NCI-H460 (cell line): Measurements from ENCODE around the gene NRP2. TPM values are rescaled to one million over a fixed set of nuclear protein-coding genes. Genes with fewer than 3 reads are reported as not detected.

Experiments used
- DNase-seq: peaks from one replicate; pipeline ENCODE4 v3.0.0-alpha.2; 2016; ENCODE audit warnings: low read depth; ENCODE audit errors: extremely low read depth
- polyA plus RNA-seq: library from polyadenylated mRNA; depleted of rRNA; stranded (reverse); fragments of >200 nt; gene quantifications from 2 replicates; pipeline ENCODE4 v1.2.3, GENCODE V29; 2014; cell fraction: nucleus; rRNA removed
- total RNA-seq: library from RNA; depleted of rRNA; stranded (reverse); fragments of >200 nt; shearing (Covaris generic); gene quantifications from 2 replicates; pipeline ENCODE4 v1.2.3, GENCODE V29; 2014; rRNA removed

Gene NRP2
- 6.7 and 7.4 TPM in 2 replicates for total RNA-seq
- polyA plus RNA-seq, result 0.98 and 2.4 TPM in 2 replicates

GRCh38 chr2:205682239-205682970 is at the start of gene NRP2:
NRP2 (plus strand) TSS chr2:205682501; CDS start chr2:205683291, 790 bp downstream.
- peak; percentile 64 for DNase-seq

- no peak for DNase-seq
These were observed 48.3 kb upstream of the NRP2 start for GRCh38 chr2:205633994-205634393.

- no peak for DNase-seq
These were observed 45.6 kb upstream of the NRP2 start for GRCh38 chr2:205636549-205637319.

- no peak for DNase-seq
These were observed 45.0 kb upstream of the NRP2 start for GRCh38 chr2:205637320-205637602.

- DNase-seq, result no peak
These were observed 44.4 kb upstream of the NRP2 start for GRCh38 chr2:205637779-205638503.

- no peak for DNase-seq
These were observed 41.6 kb upstream of the NRP2 start for GRCh38 chr2:205640716-205641115.

GRCh38 chr2:205642599-205643356 is 39.5 kb upstream of the NRP2 start:
- no peak for DNase-seq

- no peak for DNase-seq
These were observed 38.9 kb upstream of the NRP2 start for GRCh38 chr2:205643391-205643885.

GRCh38 chr2:205644018-205644417 is 38.3 kb upstream of the NRP2 start:
- DNase-seq, result no peak

- no peak for DNase-seq
These were observed 35.6 kb upstream of the NRP2 start for GRCh38 chr2:205646680-205647079.

- no peak for DNase-seq
These were observed 31.9 kb upstream of the NRP2 start for GRCh38 chr2:205650450-205650849.

- DNase-seq, result no peak
These were observed 31.4 kb upstream of the NRP2 start for GRCh38 chr2:205650931-205651330.

- DNase-seq, result no peak
These were observed 30.6 kb upstream of the NRP2 start for GRCh38 chr2:205651719-205652118.

- no peak for DNase-seq
These were observed 27.3 kb upstream of the NRP2 start for GRCh38 chr2:205654878-205655605.

- no peak for DNase-seq
These were observed 26.4 kb upstream of the NRP2 start for GRCh38 chr2:205655779-205656456.

- no peak for DNase-seq
These were observed 25.8 kb upstream of the NRP2 start for GRCh38 chr2:205656461-205656860.

GRCh38 chr2:205656941-205657340 is 25.4 kb upstream of the NRP2 start:
- DNase-seq, result no peak

- DNase-seq, result no peak
These were observed 24.7 kb upstream of the NRP2 start for GRCh38 chr2:205657579-205657978.

- DNase-seq, result no peak
These were observed 24.2 kb upstream of the NRP2 start for GRCh38 chr2:205658068-205658467.
